Measurements from ENCODE around the gene TBCA.

The TBCA gene, protein sequence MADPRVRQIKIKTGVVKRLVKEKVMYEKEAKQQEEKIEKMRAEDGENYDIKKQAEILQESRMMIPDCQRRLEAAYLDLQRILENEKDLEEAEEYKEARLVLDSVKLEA

DNA sequence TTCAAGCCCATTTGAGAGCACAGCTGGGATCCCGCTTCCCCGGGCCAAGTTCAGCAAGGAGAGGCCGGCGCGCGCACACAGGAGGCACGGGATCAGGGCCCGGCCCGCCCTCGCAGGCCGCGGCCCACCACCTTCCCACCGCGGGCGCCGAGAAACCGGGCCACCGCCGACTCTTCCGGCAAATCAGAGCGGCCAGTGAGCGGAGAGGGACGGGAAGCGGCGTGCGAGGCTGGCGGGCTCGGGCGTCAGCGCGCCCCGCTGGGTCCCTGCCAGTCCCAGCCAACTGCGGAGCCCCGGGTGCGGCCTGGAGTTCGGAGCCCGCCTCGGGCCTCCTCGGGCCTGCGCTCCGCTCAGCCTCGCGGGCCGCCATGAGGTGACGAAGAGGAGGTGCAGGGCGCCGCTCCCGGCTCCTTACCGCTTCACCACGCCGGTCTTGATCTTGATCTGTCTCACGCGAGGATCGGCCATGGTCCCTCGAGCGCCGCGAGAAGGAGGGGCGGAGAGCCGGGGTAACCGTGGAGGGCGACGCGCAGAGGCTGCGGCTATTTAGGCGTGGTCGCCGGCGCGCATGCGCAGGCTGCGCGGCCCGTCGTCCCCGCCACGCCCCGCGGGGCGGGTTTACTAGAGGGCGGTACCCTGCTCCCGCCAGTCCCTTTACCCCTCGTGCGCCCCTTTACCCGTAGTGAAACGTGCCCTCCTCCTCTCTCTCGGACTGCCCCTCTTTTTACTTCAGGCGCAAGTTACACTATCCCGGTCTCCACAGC lies at the start of gene TBCA:
TBCA (minus strand) TSS at position 550 of the 764 bp plus-strand sequence; CDS start at position 468, 82 bp downstream.
- DNase-seq, result peak; percentile 67

DNA sequence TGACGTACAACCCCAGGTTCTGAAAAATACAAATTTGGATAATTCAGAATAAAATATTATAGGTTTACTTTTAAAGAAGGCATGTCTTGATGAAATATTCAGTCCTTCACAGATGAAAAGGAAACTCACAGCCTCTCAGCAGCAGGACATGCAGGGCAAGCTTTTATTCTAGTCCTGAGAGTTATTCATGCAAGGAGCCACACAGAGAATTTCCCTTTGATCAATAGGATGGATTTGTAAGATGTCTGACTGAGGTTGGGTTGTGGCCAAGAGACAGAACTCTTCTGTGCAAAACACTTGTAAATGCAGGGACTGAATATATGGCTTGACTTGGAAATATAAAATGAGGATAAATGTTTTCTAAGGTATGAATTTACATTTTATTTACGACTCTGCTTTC lies 48.8 kb upstream of the TBCA start:
- no peak for DNase-seq

DNA sequence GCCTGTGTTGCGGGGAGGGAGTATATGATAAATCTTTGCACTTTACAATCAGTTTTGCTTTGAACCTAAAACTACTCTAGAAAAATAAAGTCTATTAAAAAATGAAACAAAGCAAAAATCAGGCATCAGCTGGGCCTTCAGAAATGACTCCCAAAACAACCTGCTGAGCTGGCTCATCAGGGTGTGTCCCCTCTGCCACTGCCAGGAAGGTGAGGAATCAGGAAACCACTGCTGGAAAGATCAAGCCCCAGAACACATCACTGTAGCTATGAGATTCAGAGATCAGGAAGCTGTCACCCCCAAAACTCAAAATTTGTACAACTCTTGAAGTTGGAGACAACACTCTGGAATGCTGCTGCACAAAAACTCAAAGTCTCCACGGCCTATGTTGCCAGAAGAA lies 40.5 kb upstream of the TBCA start:
- DNase-seq, result no peak

DNA sequence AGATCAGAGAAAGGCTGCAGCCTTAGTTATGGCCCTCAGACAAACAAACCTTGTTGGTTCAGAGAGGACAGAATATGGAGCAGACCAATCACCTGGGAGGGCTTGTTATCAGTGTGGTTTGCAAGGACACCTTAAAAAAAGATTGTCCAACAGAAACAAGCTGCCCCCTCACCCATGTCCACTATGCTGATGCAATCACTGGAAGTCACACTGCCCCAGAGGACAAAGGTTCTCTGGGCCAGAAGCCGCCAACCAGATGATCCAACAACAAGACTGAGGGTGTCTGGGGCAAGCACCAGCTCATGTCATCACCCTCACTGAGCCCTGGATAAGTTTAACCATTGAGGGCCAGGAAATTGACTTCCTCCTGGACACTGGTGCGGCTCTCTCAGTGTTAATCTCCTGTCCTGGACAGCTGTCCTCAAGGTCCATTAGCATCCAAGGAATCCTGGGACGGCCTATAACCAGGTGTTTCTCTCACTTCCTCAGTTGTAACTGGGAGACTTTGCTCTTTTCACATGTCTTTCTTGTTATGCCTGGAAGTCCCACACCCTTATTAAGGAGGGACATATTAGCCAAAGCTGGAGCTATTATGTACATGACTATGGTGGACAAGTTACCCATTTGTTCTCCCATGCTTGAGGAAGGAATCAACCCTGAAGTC lies 36.9 kb upstream of the TBCA start:
- DNase-seq, result no peak

DNA sequence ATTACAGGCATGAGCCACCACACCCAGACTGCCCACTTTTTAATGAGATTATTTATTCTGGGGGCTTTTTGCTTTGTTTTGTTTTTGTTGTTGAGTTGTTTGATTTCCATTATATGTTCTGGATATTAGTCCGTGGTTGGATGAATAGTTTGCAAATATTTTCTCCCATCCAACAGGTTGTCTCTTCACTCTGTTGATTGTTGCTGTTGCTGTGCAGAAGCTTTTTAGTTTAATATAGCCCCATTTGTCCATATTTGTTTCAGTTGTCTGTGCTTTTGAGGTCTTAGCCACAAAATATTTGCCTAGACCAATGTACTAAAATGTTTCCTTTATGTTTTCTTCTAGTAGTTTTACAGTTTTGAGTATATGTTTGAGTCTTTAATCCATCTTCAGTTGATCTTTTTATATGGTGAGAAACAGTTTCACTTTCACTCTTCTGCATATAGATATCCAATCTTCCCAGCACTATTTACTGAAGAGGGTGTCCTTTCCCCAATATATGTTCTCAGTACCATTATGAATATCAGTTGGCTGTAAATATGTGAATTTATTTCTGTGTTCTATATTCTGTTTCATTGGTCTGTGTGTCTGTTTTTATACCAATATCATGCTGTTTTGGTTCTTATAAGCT lies 30.2 kb upstream of the TBCA start:
- DNase-seq, result no peak

DNA sequence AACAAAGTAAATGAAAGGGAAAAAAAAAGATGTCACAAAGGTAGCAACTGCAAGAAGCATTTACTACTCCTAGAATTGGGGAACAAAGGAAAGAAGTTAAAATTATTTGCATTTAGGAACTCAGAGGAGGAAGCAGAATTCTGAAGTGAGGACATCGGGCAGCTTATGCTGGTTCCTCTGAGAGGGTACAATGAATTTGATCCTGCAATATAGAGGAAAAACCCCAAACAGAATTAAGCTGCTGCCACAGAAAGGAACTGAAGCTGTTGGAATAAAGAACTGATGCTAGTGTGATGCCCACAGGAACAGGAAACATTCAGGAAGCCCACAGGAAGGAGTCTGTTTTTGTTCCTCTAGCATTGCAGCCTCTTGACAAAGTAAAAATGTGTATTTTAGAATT lies 22.3 kb upstream of the TBCA start:
- no peak for DNase-seq

DNA sequence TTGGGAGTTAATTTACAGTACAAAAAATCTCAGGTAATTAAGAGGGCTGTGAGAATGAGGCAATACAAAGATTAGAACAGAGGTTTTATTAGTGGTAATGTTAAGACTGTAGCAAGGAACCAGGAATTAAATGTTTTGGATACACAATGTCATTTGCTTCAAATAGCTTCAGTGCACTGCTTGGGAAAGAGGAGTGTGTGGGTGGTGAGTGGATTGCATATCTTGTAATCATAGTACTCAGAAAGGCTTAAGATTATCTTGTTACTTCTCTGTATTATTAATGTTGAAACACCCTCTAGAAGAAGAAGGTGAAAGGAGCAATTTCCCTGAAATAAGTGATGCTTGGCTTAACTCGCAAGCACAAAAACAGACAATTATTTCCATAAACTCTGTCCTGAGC lies 21.0 kb upstream of the TBCA start:
- no peak for DNase-seq

DNA sequence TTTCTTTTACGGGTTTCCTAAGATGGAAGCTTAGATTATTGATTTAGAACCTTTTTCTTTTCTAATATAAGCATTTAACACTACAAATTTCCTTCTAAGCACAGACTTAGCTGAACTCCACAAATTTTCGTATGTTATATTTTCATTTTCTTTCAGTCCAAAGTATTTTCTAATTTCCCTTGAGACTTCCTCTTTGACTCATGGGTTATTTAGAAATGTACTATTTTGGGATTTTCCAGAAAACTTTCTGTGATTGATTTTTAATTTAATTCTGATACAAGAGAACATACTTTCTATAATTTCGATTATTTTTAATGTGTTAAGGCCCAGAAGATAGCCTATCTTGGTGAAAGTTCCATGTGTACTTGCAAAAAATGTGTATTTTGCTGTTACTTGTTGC lies 19.7 kb upstream of the TBCA start:
- DNase-seq, result no peak

DNA sequence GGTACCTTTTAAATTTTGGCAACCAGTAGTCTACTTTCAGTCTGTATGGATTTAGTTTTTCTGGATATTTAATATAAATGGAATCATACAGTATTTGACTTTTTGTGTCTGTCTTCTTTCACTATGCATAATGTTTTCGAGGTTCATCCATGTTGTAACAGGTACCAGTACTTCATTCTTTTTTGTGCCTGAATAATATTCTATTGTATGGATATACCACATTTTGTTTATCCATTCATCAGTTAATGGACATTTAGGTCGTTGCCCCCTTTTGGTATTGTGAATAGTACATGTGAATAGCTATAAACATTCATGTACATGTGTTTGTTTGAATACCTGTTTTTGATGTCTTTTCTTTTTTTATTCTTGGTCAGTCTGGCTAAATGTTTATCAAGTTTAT lies 19.1 kb upstream of the TBCA start:
- DNase-seq, result no peak

DNA sequence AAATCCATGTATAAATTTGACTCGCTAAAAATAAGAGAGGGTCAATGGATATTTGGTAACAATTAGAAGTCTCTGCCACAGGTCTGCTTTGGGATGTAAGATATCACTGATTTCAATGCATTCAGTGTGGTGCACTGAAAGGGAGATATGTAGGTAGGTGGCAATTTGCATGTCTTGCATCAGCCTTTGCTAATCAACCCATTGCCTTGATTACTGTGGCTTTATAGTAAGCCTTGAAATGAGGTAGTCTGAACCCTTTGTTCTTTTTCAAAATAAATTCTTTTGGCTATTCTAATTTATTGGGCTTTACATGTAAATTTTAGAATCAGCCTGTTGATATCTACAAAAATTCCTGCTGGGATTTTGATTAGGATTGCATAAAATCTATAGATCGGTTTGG lies 15.8 kb upstream of the TBCA start:
- DNase-seq, result no peak

DNA sequence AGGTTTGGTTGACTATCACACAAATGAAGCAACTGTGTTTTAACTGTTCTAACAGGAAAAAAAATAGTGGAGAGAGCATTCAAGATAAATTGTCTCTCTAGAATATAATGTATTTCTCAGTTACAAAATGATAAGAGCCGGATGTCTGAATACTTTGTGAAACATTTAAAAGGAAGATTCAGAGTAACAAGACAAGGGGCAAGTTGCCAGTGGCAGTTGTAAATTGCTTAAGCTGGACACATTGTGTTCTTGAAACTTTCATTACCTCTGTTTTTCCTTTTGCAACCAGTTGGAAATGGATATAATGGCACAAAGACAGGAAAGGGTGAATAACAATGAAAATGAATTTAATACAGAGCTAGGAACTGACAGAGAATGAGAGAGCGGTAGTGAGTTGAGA lies 15.2 kb upstream of the TBCA start:
- DNase-seq, result no peak

DNA sequence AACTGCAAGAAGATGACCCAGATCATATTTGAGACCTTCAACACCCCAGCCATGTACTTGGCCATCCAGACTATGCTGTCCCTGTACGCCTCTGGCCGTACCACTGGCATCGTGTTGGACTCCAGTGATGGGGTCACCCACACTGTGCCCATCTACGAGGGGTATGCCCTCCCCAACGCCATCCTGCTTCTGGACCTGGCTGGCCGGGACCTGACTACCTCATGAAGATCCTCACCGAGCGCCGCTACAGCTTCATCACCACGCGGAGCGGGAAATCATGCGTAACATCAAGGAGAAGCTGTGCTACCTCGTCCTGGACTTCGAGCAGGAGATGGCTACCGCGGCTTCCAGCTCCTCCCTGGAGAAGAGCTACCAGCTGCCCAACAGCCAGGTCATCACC lies 9.1 kb upstream of the TBCA start:
- no peak for DNase-seq

DNA sequence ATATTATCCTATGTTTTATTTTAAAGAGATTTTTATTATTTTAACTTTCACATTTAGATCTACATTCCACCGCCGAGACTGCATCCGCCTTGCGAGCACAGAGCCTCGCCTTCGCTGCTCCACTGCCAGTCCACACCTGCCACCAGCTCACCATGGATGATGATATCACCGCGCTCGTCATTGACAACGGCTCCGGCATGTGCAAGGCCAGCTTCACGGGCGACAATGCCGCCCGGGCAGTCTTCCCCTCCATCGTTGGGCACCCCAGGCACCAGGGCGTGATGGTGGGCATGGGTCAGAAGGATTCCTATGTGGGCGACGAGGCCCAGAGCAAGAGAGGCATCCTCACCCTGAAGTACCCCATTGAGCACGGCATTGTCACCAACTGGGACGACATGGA lies 8.6 kb upstream of the TBCA start:
- DNase-seq, result no peak

DNA sequence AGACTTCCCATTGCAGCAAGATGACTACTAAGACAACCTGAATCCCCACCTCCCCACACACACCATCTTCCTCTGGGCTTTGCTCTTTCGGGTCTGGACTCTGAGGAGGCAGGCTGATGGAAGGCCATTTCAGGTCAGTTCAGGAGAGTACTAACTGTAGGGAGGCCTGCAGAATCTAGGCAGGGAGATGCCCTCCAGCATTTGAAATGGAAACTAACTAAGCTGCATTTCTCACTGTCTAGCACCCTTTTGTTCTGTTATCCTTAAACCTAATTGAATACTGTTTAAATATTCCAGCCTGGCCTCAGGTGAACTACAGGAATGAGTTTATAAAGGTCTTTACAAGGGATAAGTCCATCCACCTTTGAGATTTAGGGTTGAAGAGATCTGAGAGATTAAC lies 4.9 kb upstream of the TBCA start:
- no peak for DNase-seq

DNA sequence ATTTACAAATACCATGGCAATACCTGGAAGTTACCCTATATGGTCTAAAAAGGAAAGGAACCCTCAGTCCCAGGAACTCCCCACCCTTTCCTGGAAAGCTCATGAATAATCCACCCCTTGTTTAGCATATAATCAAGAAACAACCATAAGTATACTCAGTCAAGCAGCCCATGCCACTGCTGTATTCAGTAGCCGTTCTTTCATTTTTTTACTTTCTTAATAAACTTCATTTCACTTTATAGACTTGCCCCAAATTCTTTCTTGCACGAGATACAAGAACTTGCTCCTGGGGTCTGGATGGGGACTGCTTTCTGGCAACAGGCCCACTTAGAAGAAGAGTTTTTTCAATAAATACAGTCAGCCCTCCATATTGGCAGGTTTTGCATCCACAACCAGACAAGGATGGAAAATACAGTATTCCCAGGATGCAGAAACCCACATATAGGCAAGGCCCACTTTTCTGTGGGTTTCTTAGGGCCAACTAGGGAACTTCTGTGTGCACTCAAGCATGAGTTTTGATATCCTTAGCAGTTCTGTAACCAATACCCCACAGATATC lies 2.8 kb upstream of the TBCA start:
- no peak for DNase-seq

DNA sequence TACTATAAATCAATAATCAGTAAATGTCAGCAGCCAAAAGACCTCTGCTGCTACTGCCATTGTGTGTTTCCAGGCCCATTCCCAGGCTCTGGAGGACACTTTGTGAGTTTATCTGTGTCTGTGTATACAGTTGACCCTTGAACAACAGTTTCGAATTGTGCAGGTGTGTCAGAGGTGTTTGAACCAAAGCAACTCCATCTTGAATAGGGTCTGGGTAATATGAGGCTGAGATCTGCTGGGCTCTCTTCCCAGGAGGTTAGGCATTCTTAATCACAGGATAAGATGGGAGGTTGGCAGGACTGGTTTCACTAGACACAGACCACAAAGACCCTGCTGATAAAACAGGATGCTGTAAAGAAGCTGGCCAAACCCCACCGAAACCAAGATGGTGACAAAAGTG lies 2.3 kb upstream of the TBCA start:
- DNase-seq, result no peak

DNA sequence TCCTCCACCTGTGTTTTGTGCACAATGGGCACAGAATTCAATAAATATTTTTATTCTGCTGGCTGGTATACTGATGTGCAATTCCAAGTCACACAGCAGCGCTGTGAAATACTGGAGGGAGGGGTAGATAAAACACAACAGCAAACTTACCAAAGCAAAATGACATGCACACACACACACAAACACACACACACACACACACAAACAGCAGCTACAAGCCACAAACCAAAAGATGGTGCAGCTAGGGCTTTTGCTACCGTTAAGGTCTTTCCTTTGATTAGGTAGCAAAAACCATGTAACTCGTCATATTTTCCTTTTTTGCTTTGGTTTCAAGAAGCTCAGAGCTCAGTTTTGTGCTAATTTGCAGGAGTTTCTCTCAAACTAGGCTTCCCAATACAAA lies 1.8 kb upstream of the TBCA start:
- DNase-seq, result no peak

DNA sequence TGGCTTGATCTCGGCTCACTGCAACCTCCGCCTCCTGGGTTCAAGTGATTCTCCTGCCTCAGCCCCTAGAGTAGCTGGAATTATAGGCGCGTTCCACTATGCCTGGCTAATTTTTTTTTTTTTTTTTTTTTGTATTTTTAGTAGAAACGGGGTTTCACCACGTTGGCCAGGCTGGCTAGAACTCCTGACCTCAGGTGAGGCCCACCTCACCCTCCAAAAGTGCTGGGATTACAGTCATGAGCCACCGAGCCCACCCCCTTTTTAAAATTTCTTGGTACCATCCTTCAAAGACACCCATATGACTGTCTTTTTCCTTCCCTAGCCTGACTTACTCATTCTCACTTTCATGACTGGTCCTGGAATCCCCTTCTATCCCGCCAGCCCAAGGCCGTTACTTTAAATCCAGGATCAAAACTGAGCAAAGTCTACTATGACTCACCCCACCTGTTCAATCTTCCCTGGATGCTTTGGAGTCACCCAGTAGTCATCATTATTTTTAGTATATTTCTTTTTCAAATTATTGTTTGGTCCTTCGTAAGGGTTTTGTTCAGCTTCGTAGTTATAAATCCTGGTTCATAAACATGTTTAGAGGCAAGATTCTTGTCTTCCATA lies 1.2 kb upstream of the TBCA start:
- DNase-seq, result no peak

DNA sequence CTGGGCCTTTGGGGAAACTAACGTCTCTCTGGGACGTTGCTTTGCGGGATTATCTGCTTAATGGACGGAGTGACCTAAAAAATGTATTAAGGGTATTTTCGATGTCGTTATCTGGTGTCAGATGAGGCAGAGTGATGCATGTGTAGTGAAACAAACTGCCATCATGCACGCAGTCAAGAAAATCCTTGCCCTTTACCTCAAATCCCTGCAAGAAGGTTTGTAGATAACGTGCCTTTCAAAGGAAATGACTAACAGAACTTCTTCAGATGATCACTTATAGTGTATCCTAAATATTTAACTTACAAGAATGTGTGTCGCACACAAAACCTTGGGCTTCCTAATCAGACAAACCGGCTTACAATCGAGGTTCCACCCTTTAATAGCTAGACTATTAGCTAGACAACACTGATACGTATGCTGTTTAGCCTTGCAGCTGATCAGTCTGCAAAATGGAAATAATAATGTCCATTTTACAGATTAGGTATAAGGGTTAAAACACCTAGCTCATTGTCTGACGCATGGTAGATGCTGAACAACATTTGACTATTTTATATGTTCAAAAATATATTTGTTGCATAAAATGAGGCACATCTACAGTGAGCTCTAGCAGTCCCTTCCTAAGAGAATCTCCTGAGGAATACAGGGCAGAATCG lies 541 bp upstream of the TBCA start:
- no peak for DNase-seq

DNA sequence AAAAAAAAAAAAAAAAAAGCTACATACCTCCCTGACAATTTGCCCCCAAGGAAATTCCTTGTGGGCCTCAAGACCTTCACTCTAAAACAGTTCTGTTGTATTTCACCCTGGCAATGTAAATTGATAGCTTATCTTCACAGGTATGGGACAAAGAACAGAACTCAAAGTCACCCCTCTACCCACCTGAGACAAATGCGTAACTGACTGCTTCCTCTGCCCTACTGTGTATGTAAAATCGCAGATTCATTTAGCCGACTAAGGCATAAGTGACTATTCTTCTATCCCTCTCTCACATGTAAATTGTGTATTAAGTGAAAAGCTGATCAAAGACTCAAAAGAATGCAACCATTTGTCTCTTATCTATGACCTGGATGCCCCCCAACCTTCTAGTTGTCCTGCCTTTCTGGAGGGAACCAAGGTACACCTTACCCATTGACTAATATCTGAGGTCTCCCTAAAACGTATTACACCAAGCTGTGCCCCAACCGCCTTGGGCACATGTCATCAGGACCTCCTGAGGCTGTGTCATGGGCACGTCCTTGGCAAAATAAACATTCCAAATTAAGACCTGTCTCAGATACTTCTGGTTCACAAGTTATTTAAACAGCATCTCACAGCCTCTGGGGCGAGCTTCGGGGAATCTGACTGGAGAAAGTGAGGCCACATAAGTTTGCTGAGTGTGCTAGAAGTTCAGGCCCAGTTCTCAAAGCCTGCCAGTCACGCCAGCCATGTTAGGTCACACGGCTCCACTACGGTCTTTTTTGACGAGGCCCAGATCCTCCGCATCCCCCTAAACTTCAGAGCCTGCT lies 954 bp downstream of the TBCA start:
- no peak for DNase-seq

DNA sequence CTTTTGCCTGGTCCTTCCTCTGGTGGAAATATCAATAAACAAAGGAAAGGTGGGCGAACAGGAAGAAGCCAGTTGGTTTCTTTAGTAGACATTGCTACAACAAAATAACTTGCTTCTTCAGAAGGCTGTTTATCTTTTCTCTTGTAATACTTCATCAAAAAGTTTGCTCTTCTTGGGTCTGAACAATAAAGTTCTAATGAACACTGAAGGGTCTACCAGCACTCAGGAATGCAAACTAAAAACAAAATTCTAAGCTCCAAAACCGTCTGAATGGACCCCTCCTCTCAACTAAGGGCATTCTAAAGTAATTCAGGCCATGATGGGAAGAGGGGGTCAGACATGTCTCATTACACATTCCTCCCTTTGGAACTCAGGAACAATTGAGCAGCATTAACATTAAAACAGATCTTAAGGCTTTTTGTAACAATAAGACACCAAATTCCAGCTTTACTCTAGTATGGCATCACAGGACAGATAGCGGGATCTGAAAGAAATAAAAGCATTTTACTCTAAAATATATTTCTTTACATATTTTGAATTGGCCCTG lies 2.3 kb downstream of the TBCA start:
- DNase-seq, result no peak

DNA sequence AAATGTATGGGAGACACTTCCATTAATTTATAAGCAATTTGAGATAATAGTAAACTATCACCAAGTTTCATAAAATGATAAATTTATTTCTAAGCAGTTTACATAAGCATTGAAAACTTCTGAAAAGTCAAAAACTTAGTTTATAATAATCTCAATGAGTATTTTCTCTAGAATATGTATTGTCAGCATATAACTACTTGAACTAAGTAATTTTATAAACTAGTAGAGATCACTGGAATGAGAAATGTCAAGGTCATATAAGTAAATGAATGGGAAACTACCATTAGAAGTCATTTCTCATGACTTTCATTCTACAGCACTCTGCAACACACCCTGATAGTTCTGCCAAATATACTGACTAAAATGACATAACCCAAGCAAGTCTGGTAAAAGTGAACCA lies 3.4 kb downstream of the TBCA start:
- DNase-seq, result no peak

Measured in NCI-H1105 (cell line).